HepG2 (cell line): ENCODE results near the gene CSNK1D. TPM values are rescaled to one million over a fixed set of nuclear protein-coding genes. Genes with fewer than 3 reads are reported as not detected.

Source experiments
- FLYWCH1 ChIP-seq: sonication (generic); formaldehyde crosslinking; IDR thresholded peaks from 2 replicates; pipeline ENCODE4 v1.8.1; 2023; ENCODE audit warnings: mild to moderate bottlenecking, missing genetic modification reagents
- GLI4 ChIP-seq: sonication (generic); formaldehyde crosslinking; IDR thresholded peaks from 2 replicates; pipeline ENCODE4 v1.5.1; 2020; ENCODE audit warnings: missing genetic modification reagents, mild to moderate bottlenecking, moderate library complexity, borderline replicate concordance
- HOXD1 ChIP-seq: sonication (generic); formaldehyde crosslinking; IDR thresholded peaks from 2 replicates; pipeline ENCODE4 v1.5.0; 2020; ENCODE audit warnings: missing genetic modification reagents
- MYPOP ChIP-seq: sonication (generic); formaldehyde crosslinking; IDR thresholded peaks from 2 replicates; pipeline ENCODE4 v1.8.1; 2023; ENCODE audit warnings: mild to moderate bottlenecking, moderate library complexity, missing genetic modification reagents
- SMAD3 ChIP-seq: sonication (generic); formaldehyde crosslinking; IDR thresholded peaks from 2 replicates; pipeline ENCODE4 v1.4.0; 2020; ENCODE audit warnings: missing genetic modification reagents
- SP4 ChIP-seq: sonication (generic); formaldehyde crosslinking; IDR thresholded peaks from 2 replicates; pipeline ENCODE4 v1.8.1; 2023; ENCODE audit warnings: mild to moderate bottlenecking, missing genetic modification reagents
- SYNCRIP ChIP-seq: fragments of 200-400 bp; formaldehyde crosslinking; IDR thresholded peaks from 2 replicates; pipeline ENCODE4 v1.6.1; 2018; ENCODE audit warnings: mild to moderate bottlenecking, low read depth, low read length; ENCODE audit not compliant: insufficient read depth
- TBL1XR1 ChIP-seq: fragments of 150-350 bp; IDR thresholded peaks from 2 replicates; pipeline ENCODE4 v1.6.1; 2014; ENCODE audit warnings: borderline replicate concordance, low read length; ENCODE audit not compliant: partially characterized antibody
- THAP8 ChIP-seq: sonication (generic); formaldehyde crosslinking; IDR thresholded peaks from 2 replicates; pipeline ENCODE4 v1.5.1; 2020; ENCODE audit warnings: missing genetic modification reagents, mild to moderate bottlenecking, borderline replicate concordance
- TP53 ChIP-seq: sonication (generic); formaldehyde crosslinking; conservative IDR thresholded peaks from 2 replicates; pipeline ENCODE4 v1.4.0; 2020; ENCODE audit warnings: missing genetic modification reagents
- ZNF33B ChIP-seq: sonication (generic); formaldehyde crosslinking; IDR thresholded peaks from 2 replicates; pipeline ENCODE4 v1.5.1; 2020; ENCODE audit warnings: mild to moderate bottlenecking, missing genetic modification reagents
- ZXDC ChIP-seq: sonication (generic); formaldehyde crosslinking; IDR thresholded peaks from 2 replicates; pipeline ENCODE4 v1.5.0; 2020; ENCODE audit warnings: mild to moderate bottlenecking, missing genetic modification reagents
- polyA plus RNA-seq, 8 experiments: library from polyadenylated mRNA; depleted of rRNA in 3 of 8; stranded (reverse) in 7 of 8; unstranded in 1 of 8; fragments of >200 nt; fragmentation: Illumina TruSeq in 4 of 8; extraction: Trizol in 4 of 8; gene quantifications; 2 replicates each; pipeline versions ENCODE4 v1.2.1 to v1.2.3, GENCODE V29; 2011 to 2016; ENCODE audit warnings: low read depth in 4 of 8, missing spikeins in 1 of 8, mixed read lengths in 1 of 8; ENCODE audit not compliant: insufficient read depth in 1 of 8
- total RNA-seq, 5 experiments: library from RNA; depleted of rRNA; stranded (reverse); fragments of >200 nt; fragmentation: Illumina TruSeq; extraction: Trizol; gene quantifications; 2 replicates each; pipeline ENCODE4 v1.2.3, GENCODE V29; 2016; ENCODE audit warnings: low read depth in 1 of 5
- TF ChIP-seq, protein P1 (sequence below): sonication (generic); formaldehyde crosslinking; IDR thresholded peaks from 2 replicates; pipeline ENCODE4 v1.8.0; 2022; ENCODE audit warnings: missing genetic modification reagents, mild to moderate bottlenecking, moderate library complexity, borderline replicate concordance
- TF ChIP-seq, protein P2 (sequence below): sonication (generic); formaldehyde crosslinking; IDR thresholded peaks from 2 replicates; pipeline ENCODE4 v1.5.0; 2020; ENCODE audit warnings: mild to moderate bottlenecking, low read depth, missing genetic modification reagents, borderline replicate concordance
- TF ChIP-seq, protein P3 (sequence below): sonication (generic); formaldehyde crosslinking; IDR thresholded peaks from 2 replicates; pipeline ENCODE4 v1.4.0; 2020; ENCODE audit warnings: mild to moderate bottlenecking, missing genetic modification reagents, borderline replicate concordance

CSNK1D gene
- total and polyA plus RNA-seq, 2 of the 13 experiments (the other 11 are each of a cell fraction or from before 2014, with no cell fraction given), result 31.5 to 128 TPM

DNA sequence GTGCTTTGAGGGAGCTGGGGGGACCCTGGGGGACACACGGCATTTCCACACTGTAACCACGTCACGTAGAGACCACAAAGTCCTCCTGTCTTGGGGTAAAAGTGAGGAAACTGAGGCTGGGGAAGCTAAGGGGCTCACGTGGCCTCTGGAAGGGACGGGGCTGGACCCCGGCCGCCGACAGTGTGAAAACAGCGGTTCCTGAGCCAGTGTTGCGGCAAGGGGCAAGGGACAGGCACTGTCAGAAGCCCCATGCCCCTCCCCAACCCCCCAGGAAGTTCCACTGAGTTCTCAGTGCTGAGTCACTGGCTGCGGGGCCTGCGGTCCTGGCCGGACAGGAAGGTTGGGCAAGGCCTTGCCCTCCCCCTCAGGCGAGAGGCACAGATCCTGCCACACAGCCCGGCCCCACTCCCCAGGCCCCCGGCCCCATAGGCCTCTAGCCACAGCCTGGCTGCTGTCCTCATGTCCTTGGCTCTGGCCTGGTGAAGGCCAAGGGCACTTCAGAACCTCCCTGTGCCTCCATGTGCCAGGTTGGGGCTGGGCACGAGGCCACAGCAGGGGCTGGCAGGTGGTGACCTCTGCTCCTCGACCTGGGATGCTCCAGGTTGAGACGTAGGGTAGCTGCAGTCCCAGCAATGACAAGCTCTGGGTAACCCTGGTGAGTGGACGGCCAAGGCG is 55.8 kb downstream of the CSNK1D start (continued):
- peak; percentile 77 for TF ChIP-seq MYPOP (CRISPR knock-in tag)
- no peak for TF ChIP-seq SYNCRIP
- 0 out of 2 replicates have a peak, but pooled peaks have one; percentile 50 for TF ChIP-seq SP4 (CRISPR knock-in tag)
- TF ChIP-seq TBL1XR1, result no peak
- TF ChIP-seq, protein P1, sequence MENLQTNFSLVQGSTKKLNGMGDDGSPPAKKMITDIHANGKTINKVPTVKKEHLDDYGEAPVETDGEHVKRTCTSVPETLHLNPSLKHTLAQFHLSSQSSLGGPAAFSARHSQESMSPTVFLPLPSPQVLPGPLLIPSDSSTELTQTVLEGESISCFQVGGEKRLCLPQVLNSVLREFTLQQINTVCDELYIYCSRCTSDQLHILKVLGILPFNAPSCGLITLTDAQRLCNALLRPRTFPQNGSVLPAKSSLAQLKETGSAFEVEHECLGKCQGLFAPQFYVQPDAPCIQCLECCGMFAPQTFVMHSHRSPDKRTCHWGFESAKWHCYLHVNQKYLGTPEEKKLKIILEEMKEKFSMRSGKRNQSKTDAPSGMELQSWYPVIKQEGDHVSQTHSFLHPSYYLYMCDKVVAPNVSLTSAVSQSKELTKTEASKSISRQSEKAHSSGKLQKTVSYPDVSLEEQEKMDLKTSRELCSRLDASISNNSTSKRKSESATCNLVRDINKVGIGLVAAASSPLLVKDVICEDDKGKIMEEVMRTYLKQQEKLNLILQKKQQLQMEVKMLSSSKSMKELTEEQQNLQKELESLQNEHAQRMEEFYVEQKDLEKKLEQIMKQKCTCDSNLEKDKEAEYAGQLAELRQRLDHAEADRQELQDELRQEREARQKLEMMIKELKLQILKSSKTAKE, result peak; percentile 93
- TF ChIP-seq, protein P2, sequence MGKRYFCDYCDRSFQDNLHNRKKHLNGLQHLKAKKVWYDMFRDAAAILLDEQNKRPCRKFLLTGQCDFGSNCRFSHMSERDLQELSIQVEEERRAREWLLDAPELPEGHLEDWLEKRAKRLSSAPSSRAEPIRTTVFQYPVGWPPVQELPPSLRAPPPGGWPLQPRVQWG (CRISPR knock-in tag), result no peak
- TF ChIP-seq ZNF33B (CRISPR knock-in tag), result no peak
- no peak for TF ChIP-seq THAP8 (CRISPR knock-in tag)
- TF ChIP-seq HOXD1, result peak; percentile 30; the same call in 1 of the 2 replicates
- TF ChIP-seq, protein P3, sequence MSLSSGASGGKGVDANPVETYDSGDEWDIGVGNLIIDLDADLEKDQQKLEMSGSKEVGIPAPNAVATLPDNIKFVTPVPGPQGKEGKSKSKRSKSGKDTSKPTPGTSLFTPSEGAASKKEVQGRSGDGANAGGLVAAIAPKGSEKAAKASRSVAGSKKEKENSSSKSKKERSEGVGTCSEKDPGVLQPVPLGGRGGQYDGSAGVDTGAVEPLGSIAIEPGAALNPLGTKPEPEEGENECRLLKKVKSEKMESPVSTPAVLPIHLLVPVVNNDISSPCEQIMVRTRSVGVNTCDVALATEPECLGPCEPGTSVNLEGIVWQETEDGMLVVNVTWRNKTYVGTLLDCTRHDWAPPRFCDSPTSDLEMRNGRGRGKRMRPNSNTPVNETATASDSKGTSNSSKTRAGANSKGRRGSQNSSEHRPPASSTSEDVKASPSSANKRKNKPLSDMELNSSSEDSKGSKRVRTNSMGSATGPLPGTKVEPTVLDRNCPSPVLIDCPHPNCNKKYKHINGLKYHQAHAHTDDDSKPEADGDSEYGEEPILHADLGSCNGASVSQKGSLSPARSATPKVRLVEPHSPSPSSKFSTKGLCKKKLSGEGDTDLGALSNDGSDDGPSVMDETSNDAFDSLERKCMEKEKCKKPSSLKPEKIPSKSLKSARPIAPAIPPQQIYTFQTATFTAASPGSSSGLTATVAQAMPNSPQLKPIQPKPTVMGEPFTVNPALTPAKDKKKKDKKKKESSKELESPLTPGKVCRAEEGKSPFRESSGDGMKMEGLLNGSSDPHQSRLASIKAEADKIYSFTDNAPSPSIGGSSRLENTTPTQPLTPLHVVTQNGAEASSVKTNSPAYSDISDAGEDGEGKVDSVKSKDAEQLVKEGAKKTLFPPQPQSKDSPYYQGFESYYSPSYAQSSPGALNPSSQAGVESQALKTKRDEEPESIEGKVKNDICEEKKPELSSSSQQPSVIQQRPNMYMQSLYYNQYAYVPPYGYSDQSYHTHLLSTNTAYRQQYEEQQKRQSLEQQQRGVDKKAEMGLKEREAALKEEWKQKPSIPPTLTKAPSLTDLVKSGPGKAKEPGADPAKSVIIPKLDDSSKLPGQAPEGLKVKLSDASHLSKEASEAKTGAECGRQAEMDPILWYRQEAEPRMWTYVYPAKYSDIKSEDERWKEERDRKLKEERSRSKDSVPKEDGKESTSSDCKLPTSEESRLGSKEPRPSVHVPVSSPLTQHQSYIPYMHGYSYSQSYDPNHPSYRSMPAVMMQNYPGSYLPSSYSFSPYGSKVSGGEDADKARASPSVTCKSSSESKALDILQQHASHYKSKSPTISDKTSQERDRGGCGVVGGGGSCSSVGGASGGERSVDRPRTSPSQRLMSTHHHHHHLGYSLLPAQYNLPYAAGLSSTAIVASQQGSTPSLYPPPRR (CRISPR knock-in tag), result no peak
- no peak; the same call in 1 of the 2 replicates for TF ChIP-seq ZXDC (CRISPR knock-in tag)
- TF ChIP-seq SMAD3 (CRISPR knock-in tag), result peak; percentile 30; the same call in 1 of the 2 replicates
- peak; percentile 49; the same call in 1 of the 2 replicates for TF ChIP-seq GLI4 (CRISPR knock-in tag)
- no peak; the same call in 1 of the 2 replicates for TF ChIP-seq TP53
- TF ChIP-seq FLYWCH1, result no peak
